A549 (cell line): Measurements from ENCODE around the gene MIP. TPM values are rescaled to one million over a fixed set of nuclear protein-coding genes. Genes with fewer than 3 reads are reported as not detected.

Source experiments
- ATAC-seq, 2 experiments: fragments of 200-7000 bp in 1 of 2; fragments of >200 bp in 1 of 2; cut with Nextera tagmentation in 1 of 2; cut with Tn5 transposase in 1 of 2; 3 replicates each; pipeline versions ENCODE4 v1.8.0 to v1.9.1; 2018 to 2020; ENCODE audit warnings: mild to moderate bottlenecking in 1 of 2, moderate library complexity in 1 of 2
- CTCF ChIA-PET: fragments of 300-600 bp; sonication (Branson Sonifier 250); formaldehyde crosslinking; extraction: SDS; loops from one replicate; lab custom pipeline; 2021; ENCODE audit warnings: antibody characterized with exemption, inconsistent platforms; lab: Yijun Ruan, JAX
- POLR2A ChIA-PET: fragments of 350-600 bp; formaldehyde crosslinking; extraction: SDS; loops from one replicate; lab custom pipeline; 2021; ENCODE audit warnings: antibody characterized with exemption, inconsistent platforms; lab: Yijun Ruan, JAX
- DNase-seq, 2 experiments: peaks; one replicate each; pipeline versions ENCODE4 v3.0.0 to v3.0.0-alpha.2; 2011 to 2016; ENCODE audit warnings: low read depth in 1 of 2, low spot score in 1 of 2
- FAIRE-seq: peaks from 2 replicates; lab custom pipeline; 2011; peaks lifted over from hg19 to GRCh38; lab: Jason Lieb, UNC
- H3K27ac ChIP-seq, 2 experiments: fragments of >200 bp; sonication (Bioruptor Twin); formaldehyde crosslinking; 3 replicates each; pipeline ENCODE4 v1.5.1; 2016 to 2017
- H3K4me1 ChIP-seq: fragments of >200 bp; sonication (Bioruptor Twin); formaldehyde crosslinking; 3 replicates; pipeline ENCODE4 v1.6.1; 2016
- H3K4me2 ChIP-seq: fragments of >200 bp; sonication (Bioruptor Twin); formaldehyde crosslinking; 3 replicates; pipeline ENCODE4 v1.6.1; 2016
- H3K4me3 ChIP-seq: fragments of >200 bp; sonication (Bioruptor Twin); formaldehyde crosslinking; 3 replicates; pipeline ENCODE4 v1.5.1; 2016
- H3K9me3 ChIP-seq: fragments of >200 bp; sonication (Bioruptor Twin); formaldehyde crosslinking; 3 replicates; pipeline ENCODE4 v1.6.1; 2016
- ATOH8 ChIP-seq: fragments of 250-450 bp; sonication (Bioruptor Pico); IDR thresholded peaks from 2 replicates; pipeline ENCODE4 v1.5.0; 2020; ENCODE audit warnings: low read depth, mild to moderate bottlenecking, moderate library complexity
- CEBPB ChIP-seq, 2 experiments: fragments of >200 bp in 1 of 2; sonication (Bioruptor Twin) in 1 of 2; formaldehyde crosslinking in 1 of 2; IDR thresholded peaks; 2 replicates each; pipeline ENCODE4 v1.6.1; 2012 to 2016
- CHD4 ChIP-seq: fragments of 200-600 bp; sonication (generic); IDR thresholded peaks from 2 replicates; pipeline ENCODE4 v1.6.1; 2016; ENCODE audit warnings: antibody characterized with exemption, mild to moderate bottlenecking, borderline replicate concordance
- EHF ChIP-seq: fragments of 250-450 bp; sonication (Bioruptor Pico); IDR thresholded peaks from 2 replicates; pipeline ENCODE4 v1.5.0; 2020; ENCODE audit warnings: mild to moderate bottlenecking
- EHMT2 ChIP-seq: fragments of 200-600 bp; sonication (generic); IDR thresholded peaks from 2 replicates; pipeline ENCODE4 v1.6.1; 2016; ENCODE audit warnings: antibody characterized with exemption, low read depth, mild to moderate bottlenecking, moderate library complexity
- EP300 ChIP-seq, 2 experiments: fragments of >200 bp; sonication (Bioruptor Twin); formaldehyde crosslinking; IDR thresholded peaks; 2 replicates in 1 of 2; 3 replicates in 1 of 2; pipeline ENCODE4 v1.6.1; 2016 to 2017
- HDAC2 ChIP-seq: fragments of 200-600 bp; sonication (generic); IDR thresholded peaks from 2 replicates; pipeline ENCODE4 v1.6.1; 2016
- HEYL ChIP-seq: fragments of 250-450 bp; sonication (Bioruptor Pico); IDR thresholded peaks from 2 replicates; pipeline ENCODE4 v1.8.0; 2021; ENCODE audit warnings: mild to moderate bottlenecking, moderate library complexity
- KDM1A ChIP-seq: fragments of 200-600 bp; sonication (generic); IDR thresholded peaks from 2 replicates; pipeline ENCODE4 v1.6.1; 2016; ENCODE audit warnings: low read depth, mild to moderate bottlenecking
- MAFK ChIP-seq: fragments of 450-650 bp; IDR thresholded peaks from 2 replicates; pipeline ENCODE4 v1.6.1; 2014; ENCODE audit not compliant: partially characterized antibody
- PBX3 ChIP-seq: IDR thresholded peaks from 2 replicates; pipeline ENCODE4 v1.6.1; 2012
- RAD21 ChIP-seq, 2 experiments: fragments of >200 bp in 1 of 2; sonication (Bioruptor Twin) in 1 of 2; formaldehyde crosslinking in 1 of 2; IDR thresholded peaks in 1 of 2; conservative IDR thresholded peaks in 1 of 2; 2 replicates in 1 of 2; 3 replicates in 1 of 2; pipeline ENCODE4 v1.6.1; 2012 to 2018; ENCODE audit warnings: inconsistent platforms in 1 of 2
- RCOR1 ChIP-seq: fragments of 150-350 bp; IDR thresholded peaks from 2 replicates; pipeline ENCODE4 v1.6.1; 2014; ENCODE audit warnings: antibody characterized with exemption, low read length, low read depth
- RFX5 ChIP-seq: fragments of 450-650 bp; IDR thresholded peaks from 2 replicates; pipeline ENCODE4 v1.7.1; 2014; ENCODE audit warnings: antibody characterized with exemption, mild to moderate bottlenecking, moderate library complexity
- RNF2 ChIP-seq: fragments of 200-600 bp; sonication (generic); IDR thresholded peaks from 2 replicates; pipeline ENCODE4 v1.6.1; 2016; ENCODE audit warnings: low read depth, mild to moderate bottlenecking, antibody characterized with exemption, moderate library complexity, borderline replicate concordance
- TFCP2L1 ChIP-seq: fragments of 250-450 bp; sonication (Bioruptor Pico); IDR thresholded peaks from 2 replicates; pipeline ENCODE4 v1.5.0; 2021; ENCODE audit warnings: mild to moderate bottlenecking
- TP53 ChIP-seq: fragments of 250-450 bp; sonication (Bioruptor Pico); IDR thresholded peaks from 2 replicates; pipeline ENCODE4 v1.5.0; 2021; ENCODE audit warnings: mild to moderate bottlenecking, moderate library complexity
- USF2 ChIP-seq: fragments of 450-650 bp; IDR thresholded peaks from 2 replicates; pipeline ENCODE4 v1.6.1; 2014; ENCODE audit warnings: antibody characterized with exemption
- ZFP36 ChIP-seq: fragments of 450-650 bp; IDR thresholded peaks from 2 replicates; pipeline ENCODE4 v1.6.1; 2014; ENCODE audit warnings: borderline replicate concordance; ENCODE audit not compliant: partially characterized antibody
- ZSCAN20 ChIP-seq: fragments of 250-450 bp; sonication (Bioruptor Pico); IDR thresholded peaks from 2 replicates; pipeline ENCODE4 v1.8.0; 2022; ENCODE audit warnings: mild to moderate bottlenecking, moderate library complexity
- WGBS: methylation state at CpG from one replicate; pipeline ENCODE4 v1.1.6; 2017; ENCODE audit errors: missing lambda C conversion rate; 5-methylcytosine and 5-hydroxymethylcytosine counted together
- polyA plus RNA-seq, 4 experiments: library from polyadenylated mRNA; depleted of rRNA in 3 of 4; stranded (reverse); fragments of >200 nt; fragmentation: RNase III in 1 of 4; extraction: RNeasy Plus Mini Kit Qiagen cat#74134 plus additional on column Dnase treatment in 1 of 4; gene quantifications; 2 replicates in 3 of 4; 3 replicates in 1 of 4; pipeline ENCODE4 v1.2.3, GENCODE V29; 2011 to 2017
- TF ChIP-seq, protein P1 (sequence below): fragments of >200 bp; sonication (Bioruptor Twin); formaldehyde crosslinking; IDR thresholded peaks from 2 replicates; pipeline ENCODE4 v1.6.1; 2016
- TF ChIP-seq, protein P2 (sequence below): IDR thresholded peaks from 2 replicates; pipeline ENCODE4 v1.6.1; 2012
- TF ChIP-seq, protein P3 (sequence below): fragments of >200 bp; sonication (Bioruptor Twin); formaldehyde crosslinking; IDR thresholded peaks from 3 replicates; pipeline ENCODE4 v1.5.1; 2016

The MIP gene
- polyA plus RNA-seq, 2 of the 4 experiments (the other 2 are of a cell fraction), result not detected

- TF ChIP-seq, protein P1, sequence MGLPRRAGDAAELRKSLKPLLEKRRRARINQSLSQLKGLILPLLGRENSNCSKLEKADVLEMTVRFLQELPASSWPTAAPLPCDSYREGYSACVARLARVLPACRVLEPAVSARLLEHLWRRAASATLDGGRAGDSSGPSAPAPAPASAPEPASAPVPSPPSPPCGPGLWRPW, result no peak
- no peak for TF ChIP-seq MAFK
Measured at GRCh38 chr12:56425940-56426438, 28.5 kb downstream of the MIP start (continued).

GRCh38 chr12:56425193-56425592 lies 29.3 kb downstream of the MIP start:
- TF ChIP-seq EP300 (IDR thresholded peaks at IDR 0.05), result no peak
- no peak for TF ChIP-seq TFCP2L1 (CRISPR knock-in tag)
- no peak for TF ChIP-seq HDAC2
- TF ChIP-seq CEBPB (IDR thresholded peaks at IDR 0.05), result no peak
- TF ChIP-seq HEYL (CRISPR knock-in tag), result no peak
- TF ChIP-seq, protein P2, sequence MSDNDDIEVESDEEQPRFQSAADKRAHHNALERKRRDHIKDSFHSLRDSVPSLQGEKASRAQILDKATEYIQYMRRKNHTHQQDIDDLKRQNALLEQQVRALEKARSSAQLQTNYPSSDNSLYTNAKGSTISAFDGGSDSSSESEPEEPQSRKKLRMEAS, result no peak
- no peak for TF ChIP-seq TP53 (CRISPR knock-in tag)
- no peak for TF ChIP-seq RFX5
- no peak for TF ChIP-seq ZFP36
- no peak for TF ChIP-seq RAD21 (conservative IDR thresholded peaks at IDR 0.05 in 1 of 2, IDR thresholded peaks at IDR 0.05 in 1 of 2)
- TF ChIP-seq ZSCAN20, result no peak
- TF ChIP-seq KDM1A, result no peak
- no peak for TF ChIP-seq EHF (CRISPR knock-in tag)
- TF ChIP-seq ATOH8 (CRISPR knock-in tag), result no peak
- TF ChIP-seq, protein P1, result no peak
- no peak for TF ChIP-seq RNF2
- TF ChIP-seq, all 56 proteins: peak for 0
- no peaks in the 10 kb centered on the region for H3K4me1 ChIP-seq
- no peak overlapping the region for H3K27ac ChIP-seq
- H3K4me3 ChIP-seq, result no peak overlapping the region
- WGBS, result 96% methylated on average over 1 of the region's 1 CpG
- H3K4me2 ChIP-seq, result no peak overlapping the region
- CTCF ChIA-PET, result interaction anchor here (1.0 to 1.4 kb wide), 3 partner anchors 19 to 148 kb away, joined by 3 to 4 read pairs (median 3); no protein-coding TSS in a partner anchor
- FAIRE-seq, result peak; percentile 49
- no peak for ATAC-seq
- DNase-seq, result no peak
- POLR2A ChIA-PET, result no interaction called here
- H3K9me3 ChIP-seq, result no peaks in the 10 kb centered on the region

DNA sequence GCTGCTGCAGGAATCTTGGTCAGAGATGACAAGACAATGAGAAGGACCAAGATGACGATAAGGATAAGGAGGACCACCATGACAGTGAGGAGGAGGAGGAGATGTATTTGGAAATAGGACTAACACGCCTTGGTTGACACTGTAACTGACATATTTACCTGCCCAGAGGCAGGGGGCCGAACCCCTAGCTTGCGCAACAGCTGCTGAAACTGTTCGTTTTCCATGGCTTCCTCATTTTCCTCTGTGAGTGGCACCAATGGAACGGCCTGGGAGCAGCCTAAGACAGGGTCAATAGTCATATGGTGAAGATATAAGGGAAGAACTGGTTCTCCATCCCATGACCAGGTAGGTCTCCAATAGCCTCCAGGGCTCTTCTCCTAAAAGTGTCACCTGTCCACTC lies 34.0 kb downstream of the MIP start:
- Histone ChIP-seq H3K4me3 (no peak overlapping the region), H3K4me1 (no peaks in the 10 kb centered on the region), H3K9me3 (no peaks in the 10 kb centered on the region), H3K27ac (no peak overlapping the region), H3K4me2 (no peak overlapping the region)
- DNase-seq (no peak), FAIRE-seq (no peak), ATAC-seq (no peak)
- ChIA-PET CTCF (interaction anchor here (3.7 kb wide), 1 partner anchor 8 kb away, joined by 10 read pairs; no protein-coding TSS in a partner anchor), POLR2A (no interaction called here)
- WGBS, result 90% methylated on average over 6 of the region's 6 CpGs
- TF ChIP-seq USF2 (no peak), CEBPB (IDR thresholded peaks at IDR 0.05) (peak; percentile 58 to 73; a peak in 3 of 4 replicates)

GRCh38 chr12:56417739-56418138 lies 36.7 kb downstream of the MIP start:
- FAIRE-seq (no peak), ATAC-seq (no peak), DNase-seq (no peak)
- Histone ChIP-seq H3K4me1 (no peaks in the 10 kb centered on the region), H3K9me3 (no peaks in the 10 kb centered on the region), H3K27ac (no peak overlapping the region), H3K4me2 (no peak overlapping the region), H3K4me3 (no peak overlapping the region)
- POLR2A ChIA-PET, result no interaction called here
- TF ChIP-seq RCOR1 (no peak), EHMT2 (no peak), TFCP2L1 (CRISPR knock-in tag) (no peak), PBX3 (no peak), CHD4 (no peak)
- TF ChIP-seq, protein P3, sequence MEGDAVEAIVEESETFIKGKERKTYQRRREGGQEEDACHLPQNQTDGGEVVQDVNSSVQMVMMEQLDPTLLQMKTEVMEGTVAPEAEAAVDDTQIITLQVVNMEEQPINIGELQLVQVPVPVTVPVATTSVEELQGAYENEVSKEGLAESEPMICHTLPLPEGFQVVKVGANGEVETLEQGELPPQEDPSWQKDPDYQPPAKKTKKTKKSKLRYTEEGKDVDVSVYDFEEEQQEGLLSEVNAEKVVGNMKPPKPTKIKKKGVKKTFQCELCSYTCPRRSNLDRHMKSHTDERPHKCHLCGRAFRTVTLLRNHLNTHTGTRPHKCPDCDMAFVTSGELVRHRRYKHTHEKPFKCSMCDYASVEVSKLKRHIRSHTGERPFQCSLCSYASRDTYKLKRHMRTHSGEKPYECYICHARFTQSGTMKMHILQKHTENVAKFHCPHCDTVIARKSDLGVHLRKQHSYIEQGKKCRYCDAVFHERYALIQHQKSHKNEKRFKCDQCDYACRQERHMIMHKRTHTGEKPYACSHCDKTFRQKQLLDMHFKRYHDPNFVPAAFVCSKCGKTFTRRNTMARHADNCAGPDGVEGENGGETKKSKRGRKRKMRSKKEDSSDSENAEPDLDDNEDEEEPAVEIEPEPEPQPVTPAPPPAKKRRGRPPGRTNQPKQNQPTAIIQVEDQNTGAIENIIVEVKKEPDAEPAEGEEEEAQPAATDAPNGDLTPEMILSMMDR, result no peak
- 95% methylated on average over 11 of the region's 11 CpGs for WGBS
- CTCF ChIA-PET, result interaction anchor here (0.9 to 1.4 kb wide), 3 partner anchors 10 to 76 kb away, joined by 3 read pairs; no protein-coding TSS in a partner anchor
